IMR-90 (cell line): ENCODE data around the gene PADI6. TPM values are rescaled to one million over a fixed set of nuclear protein-coding genes. Genes with fewer than 3 reads are reported as not detected.
"Not testable (repeated sequence)": the region's sequence is repeated elsewhere in the genome, so short reads cannot be mapped to it uniquely, and the experiment has no call there.

ENCODE experiments used
- ATAC-seq: fragments of 200-7000 bp; cut with Tn5 transposase; 2 replicates; pipeline ENCODE4 v1.9.1; 2020; ENCODE audit warnings: low read depth, mild to moderate bottlenecking, moderate library complexity
- BruUV-seq: library from RNA; stranded (reverse); fragments of 400-500 nt; replicated peaks from 2 replicates; lab custom pipeline; 2021; lab: Mats Ljungman, UMichigan
- CTCF ChIA-PET: fragments of 300-600 bp; formaldehyde crosslinking; extraction: SDS; loops from one replicate; lab custom pipeline; 2021; ENCODE audit warnings: antibody characterized with exemption; lab: Yijun Ruan, JAX
- POLR2A ChIA-PET: fragments of 300-600 bp; sonication (Branson Sonifier 250); formaldehyde crosslinking; loops from one replicate; lab custom pipeline; 2022; ENCODE audit warnings: antibody characterized with exemption; ENCODE audit not compliant: unreplicated experiment; lab: Charles Lee
- DNase-seq: peaks from one replicate; pipeline ENCODE4 v3.0.0; 2013
- H2AFZ ChIP-seq: replicated peaks from 2 replicates; pipeline ENCODE3; 2013; ENCODE audit warnings: low read length, mild to moderate bottlenecking; ENCODE audit not compliant: poor library complexity
- H2AK5ac ChIP-seq: 2 replicates; pipeline ENCODE4 v1.6.1; 2013; ENCODE audit warnings: low read depth, low read length, inconsistent platforms
- H2AK9ac ChIP-seq: replicated peaks from 2 replicates; pipeline ENCODE3; 2013; ENCODE audit warnings: mild to moderate bottlenecking, low read depth, low read length, moderate library complexity; ENCODE audit not compliant: poor library complexity
- H2BK120ac ChIP-seq: 2 replicates; pipeline ENCODE4 v1.6.1; 2013; ENCODE audit warnings: low read depth, low read length, inconsistent platforms
- H2BK15ac ChIP-seq: 3 replicates; pipeline ENCODE4 v1.6.1; 2013; ENCODE audit warnings: low read depth, low read length, inconsistent platforms
- H2BK20ac ChIP-seq: 2 replicates; pipeline ENCODE4 v1.6.1; 2013; ENCODE audit warnings: low read depth, mild to moderate bottlenecking, inconsistent platforms, low read length, moderate library complexity
- H2BK5ac ChIP-seq: 2 replicates; pipeline ENCODE4 v1.6.1; 2013; ENCODE audit warnings: mild to moderate bottlenecking, low read depth, low read length, inconsistent platforms; ENCODE audit not compliant: poor library complexity, severe bottlenecking
- H3K14ac ChIP-seq: replicated peaks from 2 replicates; pipeline ENCODE4 v1.6.1; 2013; ENCODE audit warnings: low read depth, low read length, inconsistent platforms
- H3K18ac ChIP-seq: 2 replicates; pipeline ENCODE4 v1.6.1; 2013; ENCODE audit warnings: low read depth, low read length, control low read depth
- H3K23ac ChIP-seq: 2 replicates; pipeline ENCODE4 v1.6.1; 2013; ENCODE audit warnings: low read depth, low read length, inconsistent platforms
- H3K27ac ChIP-seq: 2 replicates; pipeline ENCODE4 v1.5.1; 2013; ENCODE audit warnings: mild to moderate bottlenecking, control low read depth, low read length; ENCODE audit not compliant: insufficient read depth
- H3K27me3 ChIP-seq: 2 replicates; pipeline ENCODE4 v1.6.1; 2013; ENCODE audit warnings: low read length; ENCODE audit not compliant: control insufficient read depth, insufficient read depth
- H3K36me3 ChIP-seq: 2 replicates; pipeline ENCODE4 v1.6.1; 2013; ENCODE audit warnings: low read length, mixed read lengths; ENCODE audit not compliant: control insufficient read depth, insufficient read depth
- H3K4ac ChIP-seq: 2 replicates; pipeline ENCODE4 v1.6.1; 2013; ENCODE audit warnings: low read depth, low read length, inconsistent platforms
- H3K4me1 ChIP-seq: 2 replicates; pipeline ENCODE4 v1.6.1; 2013; ENCODE audit warnings: low read length, mixed read lengths; ENCODE audit not compliant: control insufficient read depth, insufficient read depth
- H3K4me2 ChIP-seq: 2 replicates; pipeline ENCODE4 v1.6.1; 2013; ENCODE audit warnings: low read depth, mild to moderate bottlenecking, control low read depth, low read length, moderate library complexity
- H3K4me3 ChIP-seq: 2 replicates; pipeline ENCODE4 v1.5.1; 2013; ENCODE audit warnings: low read depth, mild to moderate bottlenecking, control low read depth, low read length, moderate library complexity; ENCODE audit not compliant: insufficient read depth
- H3K56ac ChIP-seq: 2 replicates; pipeline ENCODE4 v1.6.1; 2013; ENCODE audit warnings: low read length, inconsistent platforms; ENCODE audit not compliant: insufficient read depth; ENCODE audit errors: extremely low read depth
- H3K79me1 ChIP-seq, 2 experiments: 2 replicates each; pipeline ENCODE4 v1.6.1; 2013; ENCODE audit warnings: low read length in 2 of 2, inconsistent platforms in 1 of 2, low read depth in 1 of 2
- H3K9ac ChIP-seq: 2 replicates; pipeline ENCODE4 v1.6.1; 2013; ENCODE audit warnings: low read depth, low read length, control low read depth
- H3K9me1 ChIP-seq: 2 replicates; pipeline ENCODE4 v1.6.1; 2013; ENCODE audit warnings: low read length, inconsistent platforms; ENCODE audit not compliant: insufficient read depth
- H3K9me3 ChIP-seq: 2 replicates; pipeline ENCODE4 v1.6.1; 2013; ENCODE audit warnings: low read length; ENCODE audit not compliant: control insufficient read depth, insufficient read depth
- H4K20me1 ChIP-seq: 2 replicates; pipeline ENCODE4 v1.6.1; 2013; ENCODE audit warnings: low read length, inconsistent platforms; ENCODE audit not compliant: insufficient read depth
- H4K5ac ChIP-seq: 2 replicates; pipeline ENCODE4 v1.6.1; 2013; ENCODE audit warnings: mild to moderate bottlenecking, low read depth, low read length, control low read depth
- H4K8ac ChIP-seq, 2 experiments: 2 replicates each; pipeline ENCODE4 v1.6.1; 2013; ENCODE audit warnings: low read depth in 2 of 2, low read length in 2 of 2, control low read depth in 1 of 2, inconsistent platforms in 1 of 2
- H4K91ac ChIP-seq: 2 replicates; pipeline ENCODE4 v1.6.1; 2013; ENCODE audit warnings: low read depth, low read length, inconsistent platforms; ENCODE audit not compliant: insufficient read depth
- CEBPB ChIP-seq: IDR thresholded peaks from 2 replicates; pipeline ENCODE4 v1.6.1; 2012; ENCODE audit warnings: low read depth, low read length, improper control_type of control experiment
- MXI1 ChIP-seq: IDR thresholded peaks from 2 replicates; pipeline ENCODE4 v1.6.1; 2012; ENCODE audit warnings: low read depth, mild to moderate bottlenecking, low read length, moderate library complexity, borderline replicate concordance
- WGBS, 2 experiments: methylation state at CpG; one replicate each; pipeline versions ENCODE4 v1.1.5 to v1.1.7; 2013; ENCODE audit warnings: missing lambda C conversion rate in 2 of 2; ENCODE audit not compliant: insufficient read length in 1 of 2; ENCODE audit errors: extremely low coverage in 2 of 2; 5-methylcytosine and 5-hydroxymethylcytosine counted together
- dilution Hi-C: fragments of 300-500 bp; cut with HindIII; formaldehyde crosslinking; loops from one replicate; pipeline ENCODE4 v1.14.3; 2018; ENCODE audit warnings: low sequenced_read_pairs; ENCODE audit not compliant: unreplicated experiment
- in situ Hi-C: fragments of 300-500 bp; cut with MboI; formaldehyde crosslinking; loops from 3 replicates; pipeline ENCODE4 v1.14.3; 2019; ENCODE audit warnings: low sequenced_read_pairs, inconsistent platforms, mixed read lengths
- intact Hi-C: fragments of 100-400 bp; cut with micrococcal nuclease; formaldehyde crosslinking; loops from 2 replicates; pipeline ENCODE4 v1.10.0; 2022
- polyA plus RNA-seq, 3 experiments: library from polyadenylated mRNA; depleted of rRNA; stranded (reverse); fragments of >200 nt; gene quantifications; 2 replicates each; pipeline ENCODE4 v1.2.3, GENCODE V29; 2012; ENCODE audit warnings: low replicate concordance in 1 of 3
- total RNA-seq: library from RNA; depleted of rRNA; stranded (reverse); fragments of >200 nt; gene quantifications from 2 replicates; pipeline ENCODE4 v1.2.3, GENCODE V29; 2012

PADI6 gene
- total and polyA plus RNA-seq, 2 of the 4 experiments (the other 2 are of a cell fraction): not detected

- Histone ChIP-seq H4K8ac (no peak overlapping the region), H2BK20ac (no peak overlapping the region), H3K23ac (no peak overlapping the region), H2BK5ac (no peak overlapping the region), H4K20me1 (no peaks in the 10 kb centered on the region), H3K4me3 (no peak overlapping the region), H3K4me2 (no peak overlapping the region), H3K56ac (no peak overlapping the region), H2AK9ac (no peak overlapping the region), H3K18ac (no peak overlapping the region), H3K79me1 (no peaks in the 10 kb centered on the region), H4K5ac (no peak overlapping the region), H3K27ac (no peak overlapping the region), H4K91ac (no peak overlapping the region), H3K4me1 (no peaks in the 10 kb centered on the region), H3K9ac (no peak overlapping the region), H3K36me3 (no peaks in the 10 kb centered on the region), H2AK5ac (no peak overlapping the region), H3K9me3 (no peaks in the 10 kb centered on the region), H3K14ac (no peak overlapping the region), H2AFZ (no peak overlapping the region), H3K9me1 (no peaks in the 10 kb centered on the region), H3K27me3 (peaks cover 15% of the 10 kb centered on the region), H3K4ac (no peak overlapping the region), H2BK120ac (no peak overlapping the region), H2BK15ac (no peak overlapping the region)
- WGBS, 2 experiments: 50% methylated on average over 1 of the region's 17 CpGs; no CpG with 5 or more reads in 1 of the 2 experiments
- no peak for DNase-seq
- dilution Hi-C loops (no loop called here), in situ Hi-C loops (no loop called here), intact Hi-C loops (no loop called here)
- CTCF ChIA-PET: no interaction called here
- ATAC-seq: no peak
- no peak for TF ChIP-seq MXI1
- TF ChIP-seq CEBPB: no peak
- POLR2A ChIA-PET: no interaction called here
- no TSS peak for BruUV-seq
Measured at GRCh38 chr1:17342014-17342441, 30.0 kb upstream of the PADI6 start.

DNA sequence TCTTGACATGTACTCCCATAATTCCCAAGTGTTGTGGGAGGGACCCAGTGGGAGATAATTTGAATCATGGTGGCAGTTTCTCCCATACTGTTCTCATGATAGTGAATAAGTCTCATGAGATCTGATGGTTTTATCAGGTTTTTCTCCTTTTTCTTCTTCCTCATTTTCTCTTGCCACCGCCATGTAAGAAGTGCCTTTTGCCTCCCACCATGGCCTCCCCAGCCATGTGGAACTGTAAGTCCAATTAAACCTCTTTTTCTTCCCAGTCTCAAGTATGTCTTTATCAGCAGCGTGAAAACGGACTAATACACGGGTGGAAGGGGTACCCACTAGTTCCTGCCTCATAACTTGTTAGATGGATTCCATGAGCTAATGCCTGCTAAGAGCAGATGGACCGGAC lies 26.5 kb upstream of the PADI6 start:
- H3K4me3 ChIP-seq, H3K23ac ChIP-seq, H4K20me1 ChIP-seq, BruUV-seq, H3K14ac ChIP-seq, intact Hi-C loops, H3K79me1 ChIP-seq, H3K9me3 ChIP-seq, in situ Hi-C loops, H4K5ac ChIP-seq, H3K27ac ChIP-seq, DNase-seq, H3K9me1 ChIP-seq, H4K8ac ChIP-seq, H2AK9ac ChIP-seq, H2BK5ac ChIP-seq, H3K4me1 ChIP-seq, H2BK20ac ChIP-seq, H3K27me3 ChIP-seq, H2AFZ ChIP-seq, POLR2A ChIA-PET, H4K91ac ChIP-seq, ATAC-seq, H3K56ac ChIP-seq, H3K4ac ChIP-seq, H3K36me3 ChIP-seq, H2AK5ac ChIP-seq, H2BK120ac ChIP-seq, H3K18ac ChIP-seq, H2BK15ac ChIP-seq, H3K4me2 ChIP-seq, dilution Hi-C loops, H3K9ac ChIP-seq: not testable (repeated sequence)
- 83% methylated on average over 4 of the region's 5 CpGs; no CpG with 5 or more reads in 1 of the 2 experiments for WGBS, 2 experiments
- CTCF ChIA-PET: interaction anchor here (1.3 to 1.7 kb wide), 2 partner anchors 9 to 219 kb away, joined by 3 to 4 read pairs; no protein-coding TSS in a partner anchor
